Keratinocyte (primary cell): ENCODE results near the gene LDLRAP1. TPM values are rescaled to one million over a fixed set of nuclear protein-coding genes. Genes with fewer than 3 reads are reported as not detected.

Experiments used
- DNase-seq: peaks from one replicate; pipeline ENCODE4 v3.0.0-alpha.2; 2011; ENCODE audit warnings: low read depth, missing footprints, low spot score
- FAIRE-seq: peaks from 2 replicates; lab custom pipeline; 2011; peaks lifted over from hg19 to GRCh38; lab: Jason Lieb, UNC
- H2AFZ ChIP-seq: 2 replicates; pipeline ENCODE4 v1.6.0; 2012; ENCODE audit warnings: low read length, control low read depth, inconsistent platforms; ENCODE audit not compliant: control insufficient read depth
- H3K27ac ChIP-seq: 2 replicates; pipeline ENCODE4 v1.5.1; 2011; ENCODE audit warnings: low read length; ENCODE audit not compliant: control insufficient read depth, insufficient read depth
- H3K27me3 ChIP-seq: 3 replicates; pipeline ENCODE4 v1.6.0; 2011; ENCODE audit warnings: low read length; ENCODE audit not compliant: control insufficient read depth, insufficient read depth; ENCODE audit errors: extremely low read depth
- H3K36me3 ChIP-seq, 2 experiments: 2 replicates in 1 of 2; 3 replicates in 1 of 2; pipeline ENCODE4 v1.5.1; 2011; ENCODE audit warnings: low read length in 2 of 2, mild to moderate bottlenecking in 1 of 2; ENCODE audit not compliant: control insufficient read depth in 2 of 2, insufficient read depth in 2 of 2; ENCODE audit errors: extremely low read depth in 1 of 2
- H3K4me1 ChIP-seq: 3 replicates; pipeline ENCODE4 v1.5.1; 2011; ENCODE audit warnings: low read length; ENCODE audit not compliant: control insufficient read depth, insufficient read depth; ENCODE audit errors: extremely low read depth
- H3K4me2 ChIP-seq: 3 replicates; pipeline ENCODE4 v1.6.0; 2011; ENCODE audit warnings: low read depth, low read length; ENCODE audit not compliant: control insufficient read depth, insufficient read depth; ENCODE audit errors: extremely low read depth
- H3K4me3 ChIP-seq, 3 experiments: fragments of 200-600 bp in 1 of 3; sonication (generic) in 1 of 3; 2 replicates in 2 of 3; 3 replicates in 1 of 3; pipeline ENCODE4 v1.5.1; 2011 to 2016; ENCODE audit warnings: low read length in 3 of 3, mild to moderate bottlenecking in 3 of 3, control low read depth in 2 of 3, inconsistent platforms in 1 of 3, low read depth in 1 of 3, mixed read lengths in 1 of 3, mixed run types in 1 of 3, moderate library complexity in 1 of 3; ENCODE audit not compliant: control insufficient read depth in 2 of 3, insufficient read depth in 2 of 3; ENCODE audit errors: extremely low read depth in 1 of 3
- H3K79me2 ChIP-seq: 2 replicates; pipeline ENCODE4 v1.6.0; 2012; ENCODE audit warnings: low read length; ENCODE audit not compliant: control insufficient read depth, insufficient read depth
- H3K9ac ChIP-seq: 3 replicates; pipeline ENCODE4 v1.6.0; 2011; ENCODE audit warnings: low read length; ENCODE audit not compliant: control insufficient read depth, insufficient read depth; ENCODE audit errors: extremely low read depth
- H3K9me1 ChIP-seq: 3 replicates; pipeline ENCODE4 v1.6.0; 2011; ENCODE audit warnings: low read length; ENCODE audit not compliant: control insufficient read depth, insufficient read depth; ENCODE audit errors: extremely low read depth
- H3K9me3 ChIP-seq: 2 replicates; pipeline ENCODE4 v1.5.1; 2012; ENCODE audit warnings: low read depth, low read length; ENCODE audit not compliant: control insufficient read depth
- H4K20me1 ChIP-seq: 3 replicates; pipeline ENCODE4 v1.6.0; 2011; ENCODE audit warnings: low read length; ENCODE audit not compliant: control insufficient read depth, insufficient read depth; ENCODE audit errors: extremely low read depth
- CTCF ChIP-seq, 3 experiments: IDR thresholded peaks in 1 of 3; conservative IDR thresholded peaks in 1 of 3; optimal IDR thresholded peaks in 1 of 3; 2 replicates in 2 of 3; 3 replicates in 1 of 3; pipeline versions ENCODE3 to v1.5.1; 2011; ENCODE audit warnings: low read length in 3 of 3, mild to moderate bottlenecking in 3 of 3, moderate library complexity in 2 of 3, control low read depth in 1 of 3, inconsistent platforms in 1 of 3; ENCODE audit not compliant: insufficient read depth in 2 of 3; ENCODE audit errors: extremely low read depth in 1 of 3
- EZH2 ChIP-seq: IDR thresholded peaks from one replicate; pipeline ENCODE4 v1.6.1; 2012; ENCODE audit warnings: inconsistent platforms, mild to moderate bottlenecking, low read length, moderate library complexity
- dilution Hi-C: fragments of 300-500 bp; cut with MboI; formaldehyde crosslinking; loops from one replicate; pipeline ENCODE4 v1.7.0; 2020; ENCODE audit warnings: low sequenced_read_pairs; ENCODE audit not compliant: extremely low pct_ligation_motif_present
- polyA plus RNA-seq, 5 experiments: library from polyadenylated mRNA; depleted of rRNA in 3 of 5; stranded (reverse) in 3 of 5; stranded (forward) in 1 of 5; unstranded in 1 of 5; fragments of >200 nt; gene quantifications; 1 replicate in 1 of 5; 2 replicates in 3 of 5; 3 replicates in 1 of 5; pipeline versions ENCODE4 v1.2.1 to v1.2.3, GENCODE V29; 2011 to 2012; ENCODE audit warnings: missing spikeins in 2 of 5, low read depth in 1 of 5, low replicate concordance in 1 of 5

The LDLRAP1 gene
- polyA plus RNA-seq, 1 donor (not counting 4 experiments of a cell fraction or from before 2014, with no cell fraction given): 22.3 TPM

GRCh38 chr1:25538191-25538767 lies 5.1 kb upstream of the LDLRAP1 start:
- Histone ChIP-seq H3K79me2 (no peaks in the 10 kb centered on the region), H3K27ac (no peak overlapping the region), H3K4me2 (no peak overlapping the region), H3K9me3 (no peaks in the 10 kb centered on the region), H3K4me3 (no peak overlapping the region), H3K9ac (no peak overlapping the region), H2AFZ (no peak overlapping the region), H3K36me3 (no peaks in the 10 kb centered on the region), H4K20me1 (no peaks in the 10 kb centered on the region), H3K4me1 (no peaks in the 10 kb centered on the region), H3K9me1 (no peaks in the 10 kb centered on the region), H3K27me3 (peaks cover 5% of the 10 kb centered on the region)
- TF ChIP-seq EZH2 (no peak), CTCF (optimal IDR thresholded peaks at IDR 0.05 in 1 of 3, IDR thresholded peaks at IDR 0.05 in 1 of 3, conservative IDR thresholded peaks at IDR 0.05 in 1 of 3; ENCODE audit: extremely low read depth in 1 of 3, insufficient read depth in 2 of 3, low read length in 3 of 3) (no peak)
- DNase-seq: no peak
- FAIRE-seq: no peak
- dilution Hi-C loops: no loop called here

- peaks cover 5% of the 10 kb centered on the region for H3K27me3 ChIP-seq
- no peak overlapping the region for H2AFZ ChIP-seq
- DNase-seq (no peak), FAIRE-seq (no peak)
- no peaks in the 10 kb centered on the region for H4K20me1 ChIP-seq
- H3K27ac ChIP-seq: no peak overlapping the region
- no peak for TF ChIP-seq CTCF (optimal IDR thresholded peaks at IDR 0.05 in 1 of 3, IDR thresholded peaks at IDR 0.05 in 1 of 3, conservative IDR thresholded peaks at IDR 0.05 in 1 of 3; ENCODE audit: extremely low read depth in 1 of 3, insufficient read depth in 2 of 3, low read length in 3 of 3)
- no peaks in the 10 kb centered on the region for H3K36me3 ChIP-seq
- H3K9me1 ChIP-seq: no peaks in the 10 kb centered on the region
- no peak overlapping the region for H3K4me3 ChIP-seq
- no peak overlapping the region for H3K4me2 ChIP-seq
- H3K4me1 ChIP-seq: peaks cover 12% of the 10 kb centered on the region
- dilution Hi-C loops: no loop called here
- H3K9me3 ChIP-seq: no peaks in the 10 kb centered on the region
- H3K9ac ChIP-seq: no peak overlapping the region
- H3K79me2 ChIP-seq: peaks cover 15% of the 10 kb centered on the region
Measured at GRCh38 chr1:25540750-25541342, 2.6 kb upstream of the LDLRAP1 start.
